ENCODE data around the gene GNB1L.

The GNB1L gene

GRCh38 chr22:19784384-19785175 is 70.1 kb downstream of the GNB1L start:
- Histone ChIP-seq H2AFZ (ENCODE audit: low read length) (no peak overlapping the region), H3F3A (ENCODE audit: insufficient read depth, low read length) (no peaks in the 10 kb centered on the region), H3K9me2 (replicated peaks; ENCODE audit: insufficient read depth, low read length) (no peaks in the 10 kb centered on the region), H3K9ac (ENCODE audit: low read length) (no peak overlapping the region), H3K27ac (ENCODE audit: low read length) (no peak overlapping the region), H3K27me3 (replicated peaks; ENCODE audit: insufficient read depth, low read length) (no peaks in the 10 kb centered on the region; the same call in 1 of the 2 replicates), H3K36me3 (replicated peaks; ENCODE audit: insufficient read depth, low read length) (no peaks in the 10 kb centered on the region), H4K20me1 (ENCODE audit: insufficient read depth, low read length) (no peaks in the 10 kb centered on the region), H3K4me3 (ENCODE audit: low read length) (no peak overlapping the region), H3K4me2 (ENCODE audit: low read depth, low read length) (no peak overlapping the region), H3K4me1 (ENCODE audit: low read length) (no peaks in the 10 kb centered on the region), H3K79me2 (ENCODE audit: low read length) (no peaks in the 10 kb centered on the region), H3K9me3 (replicated peaks; ENCODE audit: insufficient read depth, low read length) (no peaks in the 10 kb centered on the region)
- no peak for DNase-seq
- TF ChIP-seq EZH2phosphoT487 (IDR thresholded peaks at IDR 0.05; ENCODE audit: low read length) = no peak
- no peak for TF ChIP-seq EZH2 (optimal IDR thresholded peaks at IDR 0.05; ENCODE audit: low read depth, low read length)
- TF ChIP-seq CTCF (IDR thresholded peaks at IDR 0.05; ENCODE audit: low read length) = no peak

GRCh38 chr22:19783586-19784383 is 70.9 kb downstream of the GNB1L start:
- no peaks in the 10 kb centered on the region for H3K9me3 ChIP-seq (replicated peaks; ENCODE audit: insufficient read depth, low read length)
- H3K4me2 ChIP-seq (ENCODE audit: low read depth, low read length) = no peak overlapping the region
- TF ChIP-seq EZH2 (optimal IDR thresholded peaks at IDR 0.05; ENCODE audit: low read depth, low read length) = no peak
- no peak for TF ChIP-seq EZH2phosphoT487 (IDR thresholded peaks at IDR 0.05; ENCODE audit: low read length)
- TF ChIP-seq CTCF (IDR thresholded peaks at IDR 0.05; ENCODE audit: low read length) = no peak
- no peak overlapping the region for H2AFZ ChIP-seq (ENCODE audit: low read length)
- no peak overlapping the region for H3K9ac ChIP-seq (ENCODE audit: low read length)
- H3K4me1 ChIP-seq (ENCODE audit: low read length) = no peaks in the 10 kb centered on the region
- no peaks in the 10 kb centered on the region for H3K79me2 ChIP-seq (ENCODE audit: low read length)
- no peaks in the 10 kb centered on the region for H3K36me3 ChIP-seq (replicated peaks; ENCODE audit: insufficient read depth, low read length)
- no peak for DNase-seq
- H3F3A ChIP-seq (ENCODE audit: insufficient read depth, low read length) = no peaks in the 10 kb centered on the region
- H3K27me3 ChIP-seq (replicated peaks; ENCODE audit: insufficient read depth, low read length) = no peaks in the 10 kb centered on the region; the same call in 1 of the 2 replicates
- no peak overlapping the region for H3K4me3 ChIP-seq (ENCODE audit: low read length)
- H3K27ac ChIP-seq (ENCODE audit: low read length) = no peak overlapping the region
- no peaks in the 10 kb centered on the region for H3K9me2 ChIP-seq (replicated peaks; ENCODE audit: insufficient read depth, low read length)
- no peaks in the 10 kb centered on the region for H4K20me1 ChIP-seq (ENCODE audit: insufficient read depth, low read length)

- Histone ChIP-seq H3K9me3 (replicated peaks; ENCODE audit: insufficient read depth, low read length) (no peaks in the 10 kb centered on the region), H3K27me3 (replicated peaks; ENCODE audit: insufficient read depth, low read length) (no peaks in the 10 kb centered on the region; the same call in 1 of the 2 replicates), H3F3A (ENCODE audit: insufficient read depth, low read length) (no peaks in the 10 kb centered on the region), H2AFZ (ENCODE audit: low read length) (no peak overlapping the region), H3K4me2 (ENCODE audit: low read depth, low read length) (no peak overlapping the region), H3K36me3 (replicated peaks; ENCODE audit: insufficient read depth, low read length) (no peaks in the 10 kb centered on the region), H3K9ac (ENCODE audit: low read length) (no peak overlapping the region), H3K4me1 (ENCODE audit: low read length) (no peaks in the 10 kb centered on the region), H3K79me2 (ENCODE audit: low read length) (no peaks in the 10 kb centered on the region), H4K20me1 (ENCODE audit: insufficient read depth, low read length) (no peaks in the 10 kb centered on the region), H3K4me3 (ENCODE audit: low read length) (no peak overlapping the region), H3K27ac (ENCODE audit: low read length) (no peak overlapping the region), H3K9me2 (replicated peaks; ENCODE audit: insufficient read depth, low read length) (no peaks in the 10 kb centered on the region)
- TF ChIP-seq EZH2 (optimal IDR thresholded peaks at IDR 0.05; ENCODE audit: low read depth, low read length) (no peak), EZH2phosphoT487 (IDR thresholded peaks at IDR 0.05; ENCODE audit: low read length) (no peak)
- no peak for DNase-seq
These were observed 72.1 kb downstream of the GNB1L start for GRCh38 chr22:19782533-19782932.
